ENCODE data around the gene ZCWPW2. TPM values are rescaled to one million over a fixed set of nuclear protein-coding genes. Genes with fewer than 3 reads are reported as not detected.

The ZCWPW2 gene
- total RNA-seq, 1 donor from 2014 or later: not detected

DNA sequence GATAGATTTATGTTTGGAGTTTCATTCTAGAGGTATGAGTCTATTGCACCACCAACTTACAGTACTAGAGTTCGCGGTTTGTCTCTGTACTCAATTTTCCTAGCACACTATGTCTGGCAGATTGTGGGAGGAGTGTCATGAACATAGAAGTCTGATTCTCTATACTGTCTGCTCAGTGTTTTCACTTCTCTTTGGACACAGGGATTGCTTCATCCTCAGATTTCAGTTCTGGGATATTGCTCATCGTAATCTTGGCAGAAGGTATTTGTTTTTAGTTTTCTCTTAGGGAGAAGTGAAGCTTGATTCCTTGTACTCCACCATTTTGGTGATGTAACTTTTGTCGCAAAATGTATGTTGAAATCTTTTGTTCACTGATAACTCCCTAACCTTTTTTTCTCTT is 27.9 kb downstream of the ZCWPW2 start:
- no peaks in the 10 kb centered on the region for H3K36me3 ChIP-seq
- TF ChIP-seq, protein P1, sequence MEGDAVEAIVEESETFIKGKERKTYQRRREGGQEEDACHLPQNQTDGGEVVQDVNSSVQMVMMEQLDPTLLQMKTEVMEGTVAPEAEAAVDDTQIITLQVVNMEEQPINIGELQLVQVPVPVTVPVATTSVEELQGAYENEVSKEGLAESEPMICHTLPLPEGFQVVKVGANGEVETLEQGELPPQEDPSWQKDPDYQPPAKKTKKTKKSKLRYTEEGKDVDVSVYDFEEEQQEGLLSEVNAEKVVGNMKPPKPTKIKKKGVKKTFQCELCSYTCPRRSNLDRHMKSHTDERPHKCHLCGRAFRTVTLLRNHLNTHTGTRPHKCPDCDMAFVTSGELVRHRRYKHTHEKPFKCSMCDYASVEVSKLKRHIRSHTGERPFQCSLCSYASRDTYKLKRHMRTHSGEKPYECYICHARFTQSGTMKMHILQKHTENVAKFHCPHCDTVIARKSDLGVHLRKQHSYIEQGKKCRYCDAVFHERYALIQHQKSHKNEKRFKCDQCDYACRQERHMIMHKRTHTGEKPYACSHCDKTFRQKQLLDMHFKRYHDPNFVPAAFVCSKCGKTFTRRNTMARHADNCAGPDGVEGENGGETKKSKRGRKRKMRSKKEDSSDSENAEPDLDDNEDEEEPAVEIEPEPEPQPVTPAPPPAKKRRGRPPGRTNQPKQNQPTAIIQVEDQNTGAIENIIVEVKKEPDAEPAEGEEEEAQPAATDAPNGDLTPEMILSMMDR (IDR thresholded peaks at IDR 0.05): no peak
- no peak overlapping the region for H3K4me3 ChIP-seq
- H3K9me3 ChIP-seq: peaks cover 0 to 19% of the 10 kb centered on the region in 2 donors
- H3K27ac ChIP-seq: no peak overlapping the region
- DNase-seq (ENCODE audit: low spot score in 2 of 2): no peak
- H3K4me1 ChIP-seq: no peaks in the 10 kb centered on the region
- intact Hi-C loops (cut with DNase I): no loop called here
- no peaks in the 10 kb centered on the region for H3K27me3 ChIP-seq

DNA sequence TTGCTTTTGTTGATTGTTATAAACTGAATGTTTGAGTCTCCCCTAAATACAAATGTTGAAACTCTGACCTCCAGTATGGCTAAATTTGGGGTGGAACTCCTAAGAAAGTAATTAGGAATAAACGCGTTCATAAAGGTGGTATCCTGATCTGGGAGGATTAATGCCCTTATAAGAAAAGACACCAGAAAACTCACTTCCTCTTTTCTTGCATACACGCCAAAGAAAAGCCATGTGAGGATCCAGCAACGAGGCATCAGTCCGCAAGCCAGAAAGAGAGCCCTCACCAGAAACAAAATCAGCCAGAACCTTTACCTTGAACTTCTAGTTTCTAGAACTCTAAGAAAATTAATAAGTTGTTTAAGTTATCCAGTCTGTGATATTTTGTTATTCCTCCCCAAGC is 37.5 kb downstream of the ZCWPW2 start:
- Histone ChIP-seq H3K4me1 (no peaks in the 10 kb centered on the region), H3K4me3 (no peak overlapping the region), H3K9me3 (peaks cover 0 to 13% of the 10 kb centered on the region in 2 donors), H3K27me3 (no peaks in the 10 kb centered on the region), H3K27ac (no peak overlapping the region), H3K36me3 (peaks cover 0 to 4% of the 10 kb centered on the region in 2 donors)
- TF ChIP-seq, protein P1 (IDR thresholded peaks at IDR 0.05): no peak
- no peak for DNase-seq (ENCODE audit: low spot score in 2 of 2)
- intact Hi-C loops (cut with DNase I): no loop called here

DNA sequence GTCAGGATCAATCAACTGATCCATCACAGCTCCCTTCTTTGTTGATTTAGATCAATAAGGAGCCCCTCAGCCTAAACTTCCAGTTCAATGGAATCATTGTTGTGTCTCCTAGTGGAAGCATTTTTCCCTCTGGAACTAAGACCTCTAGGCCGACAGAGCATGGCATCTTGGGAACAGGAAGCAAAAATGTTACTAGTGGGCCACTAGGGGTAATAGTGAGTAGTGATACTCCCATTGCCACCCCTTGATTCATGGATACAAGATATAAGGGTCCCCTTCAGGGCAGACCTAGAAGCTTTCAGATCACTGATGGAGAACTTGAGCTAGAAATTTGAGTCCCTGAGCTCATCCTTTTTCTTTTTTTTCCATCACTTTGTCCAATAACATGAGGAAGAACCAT is 40.5 kb downstream of the ZCWPW2 start:
- H3K27ac ChIP-seq: no peak overlapping the region
- peaks cover 0 to 4% of the 10 kb centered on the region in 2 donors for H3K36me3 ChIP-seq
- TF ChIP-seq, protein P1 (IDR thresholded peaks at IDR 0.05): no peak
- no peaks in the 10 kb centered on the region for H3K27me3 ChIP-seq
- peaks cover 0 to 27% of the 10 kb centered on the region in 2 donors for H3K9me3 ChIP-seq
- no peak for DNase-seq (ENCODE audit: low spot score in 2 of 2)
- no peak overlapping the region for H3K4me3 ChIP-seq
- H3K4me1 ChIP-seq: no peaks in the 10 kb centered on the region
- intact Hi-C loops (cut with DNase I): no loop called here

DNA sequence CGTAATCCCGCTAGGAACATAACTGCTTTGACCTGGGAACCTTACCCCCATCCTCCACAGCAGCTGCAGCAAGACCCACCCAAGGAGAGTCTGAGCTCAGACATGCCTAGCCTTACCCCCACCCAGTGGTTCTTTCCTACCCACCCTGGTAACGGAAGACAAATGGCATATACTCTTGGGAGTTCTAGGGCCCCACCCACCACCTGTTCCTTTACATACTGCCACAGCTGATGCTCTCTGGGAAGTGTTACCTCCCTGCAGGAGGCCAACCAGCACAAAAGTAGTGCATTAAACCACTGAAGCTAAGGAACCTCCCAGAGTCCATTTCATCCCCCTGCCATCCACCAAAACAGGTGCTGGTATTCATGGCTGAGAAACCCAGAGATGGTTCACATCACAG is 50.7 kb downstream of the ZCWPW2 start:
- intact Hi-C loops (cut with DNase I): no loop called here
- Histone ChIP-seq H3K4me3 (no peak overlapping the region), H3K27ac (no peak overlapping the region), H3K4me1 (no peaks in the 10 kb centered on the region), H3K36me3 (no peaks in the 10 kb centered on the region), H3K27me3 (no peaks in the 10 kb centered on the region), H3K9me3 (peaks cover 24 to 97% of the 10 kb centered on the region in 2 donors)
- DNase-seq (ENCODE audit: low spot score in 2 of 2): no peak
- TF ChIP-seq, protein P1 (IDR thresholded peaks at IDR 0.05): no peak

DNA sequence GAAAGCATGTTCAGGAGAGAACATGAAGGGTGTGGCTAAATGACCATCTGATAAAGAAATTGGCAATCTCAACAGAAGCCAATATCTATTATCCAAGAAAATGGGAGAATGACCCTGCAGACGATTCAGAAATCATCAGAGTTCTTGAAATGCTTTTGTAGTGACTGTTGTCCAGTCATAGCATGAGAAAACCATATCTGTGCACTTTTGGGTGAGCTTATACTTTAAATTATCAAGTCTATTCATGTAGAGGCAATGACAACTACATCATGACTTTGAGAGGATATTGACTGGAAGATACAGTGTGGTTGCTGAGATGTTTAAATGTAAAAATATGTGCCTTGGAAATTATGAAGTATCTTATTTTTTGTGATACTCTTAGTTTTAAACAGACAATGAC is 57.7 kb downstream of the ZCWPW2 start:
- no peaks in the 10 kb centered on the region for H3K27me3 ChIP-seq
- TF ChIP-seq, protein P1 (IDR thresholded peaks at IDR 0.05): no peak
- DNase-seq (ENCODE audit: low spot score in 2 of 2): no peak
- H3K4me3 ChIP-seq: no peak overlapping the region
- H3K4me1 ChIP-seq: no peaks in the 10 kb centered on the region
- H3K27ac ChIP-seq: no peak overlapping the region
- no peaks in the 10 kb centered on the region for H3K36me3 ChIP-seq
- intact Hi-C loops (cut with DNase I): no loop called here
- peaks cover 11 to 46% of the 10 kb centered on the region in 2 donors for H3K9me3 ChIP-seq

DNA sequence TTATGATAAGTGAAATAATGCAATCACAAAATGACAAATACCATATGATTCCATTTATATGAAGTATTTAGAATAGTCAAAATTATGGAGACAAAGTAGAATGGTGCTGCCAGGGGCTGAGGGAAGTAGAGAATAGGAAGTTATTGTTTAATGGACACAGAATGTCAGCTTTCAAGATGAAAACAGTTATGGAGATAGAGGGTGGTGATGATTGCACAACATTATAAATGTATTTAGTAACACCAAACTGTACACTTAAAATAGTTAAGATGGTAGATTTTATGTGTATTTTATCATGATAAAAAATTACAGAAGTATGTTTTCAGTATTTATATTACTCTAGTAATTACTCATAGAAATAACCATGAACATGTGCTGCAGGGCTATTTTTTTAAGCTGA is 100.9 kb downstream of the ZCWPW2 start:
- Histone ChIP-seq H3K36me3 (no peaks in the 10 kb centered on the region), H3K4me1 (no peaks in the 10 kb centered on the region), H3K4me3 (no peak overlapping the region), H3K9me3 (peaks cover 0 to 11% of the 10 kb centered on the region in 2 donors), H3K27ac (no peak overlapping the region), H3K27me3 (no peaks in the 10 kb centered on the region)
- intact Hi-C loops (cut with DNase I): no loop called here
- DNase-seq (ENCODE audit: low spot score in 2 of 2): no peak
- TF ChIP-seq, protein P1 (IDR thresholded peaks at IDR 0.05): no peak

All from ascending aorta (tissue), 2 donors.